H1 (cell line): ENCODE data around the gene PLEKHG3. TPM values are rescaled to one million over a fixed set of nuclear protein-coding genes. Genes with fewer than 3 reads are reported as not detected.

Experiments used
- CHD7 ChIP-seq: fragments of 300-600 bp; sonication (generic); IDR thresholded peaks from 2 replicates; pipeline ENCODE4 v1.7.1; 2012; ENCODE audit warnings: low read length, moderate library complexity, mild to moderate bottlenecking, inconsistent platforms; ENCODE audit not compliant: insufficient replicate concordance
- EZH2 ChIP-seq: fragments of 200-600 bp; sonication (generic); IDR thresholded peaks from 2 replicates; pipeline ENCODE4 v1.7.1; 2012; ENCODE audit warnings: low read depth, mild to moderate bottlenecking, moderate library complexity, low read length, inconsistent platforms; ENCODE audit not compliant: severe bottlenecking
- FOSL1 ChIP-seq: IDR thresholded peaks from 2 replicates; pipeline ENCODE4 v1.6.1; 2011; ENCODE audit warnings: mild to moderate bottlenecking, low read depth, low read length, moderate library complexity; ENCODE audit not compliant: insufficient read depth
- GABPA ChIP-seq: IDR thresholded peaks from 2 replicates; pipeline ENCODE4 v1.6.1; 2011; ENCODE audit warnings: mild to moderate bottlenecking, low read length, moderate library complexity, borderline replicate concordance; ENCODE audit not compliant: insufficient read depth
- GTF2F1 ChIP-seq: IDR thresholded peaks from 2 replicates; pipeline ENCODE4 v1.6.1; 2012; ENCODE audit warnings: low read depth, low read length, improper control_type of control experiment, borderline replicate concordance
- NANOG ChIP-seq: IDR thresholded peaks from 2 replicates; pipeline ENCODE4 v1.6.1; 2011; ENCODE audit warnings: low read length, low read depth, mild to moderate bottlenecking, inconsistent platforms; ENCODE audit not compliant: insufficient read depth, poor library complexity, severe bottlenecking
- RXRA ChIP-seq: IDR thresholded peaks from 2 replicates; pipeline ENCODE4 v1.6.1; 2011; ENCODE audit warnings: low read depth, mild to moderate bottlenecking, low read length, moderate library complexity; ENCODE audit not compliant: insufficient read depth
- SIRT6 ChIP-seq: IDR thresholded peaks from one replicate; pipeline ENCODE4 v1.7.1; 2012; ENCODE audit warnings: low read length, inconsistent platforms
- SP1 ChIP-seq: IDR thresholded peaks from 2 replicates; pipeline ENCODE4 v1.6.1; 2011; ENCODE audit warnings: low read depth, low read length
- YY1 ChIP-seq: IDR thresholded peaks from 2 replicates; pipeline ENCODE4 v1.6.1; 2011; ENCODE audit warnings: low read depth, mild to moderate bottlenecking, low read length
- polyA plus RNA-seq, 7 experiments: library from polyadenylated mRNA; depleted of rRNA in 3 of 7; stranded (reverse) in 5 of 7; unstranded in 2 of 7; fragments of >200 nt in 5 of 7; fragments of 200-250 nt in 2 of 7; gene quantifications; 1 replicate in 5 of 7; 2 replicates in 1 of 7; 4 replicates in 1 of 7; pipeline versions ENCODE4 v1.2.1 to v1.2.3, GENCODE V29; 2011 to 2013; ENCODE audit warnings: missing spikeins in 2 of 7, mixed read lengths in 2 of 7
- total RNA-seq: library from RNA; stranded (reverse); fragmentation: NEBNext Ultra II Directional; extraction: Animal tissue kit (Norgen Biotek cat#: 25700); gene quantifications from 2 replicates; pipeline ENCODE4 v1.2.1, GENCODE V29; 2021

Gene PLEKHG3
- total and polyA plus RNA-seq, 2 of the 8 experiments (the other 6 are each of a cell fraction or from before 2014, with no cell fraction given) = 43.4 to 90.6 TPM

GRCh38 chr14:64748995-64749714 is 44.9 kb downstream of the PLEKHG3 start (continued):
- no peak for TF ChIP-seq CHD7
- TF ChIP-seq NANOG = no peak
- TF ChIP-seq SP1 = no peak
- TF ChIP-seq RXRA = no peak
- no peak for TF ChIP-seq GTF2F1
- TF ChIP-seq SIRT6 = no peak
- no peak for TF ChIP-seq YY1
- TF ChIP-seq EZH2 = no peak
- TF ChIP-seq GABPA = no peak
- TF ChIP-seq FOSL1 = no peak
